Neural cell (in vitro differentiated cells): ENCODE results near the gene NPAS2.

ENCODE experiments used
- EZH2 ChIP-seq: fragments of 200-600, 300-800 bp; shearing (Covaris generic), sonication (generic); IDR thresholded peaks from 2 replicates; pipeline ENCODE4 v1.6.1; 2014; ENCODE audit warnings: antibody characterized with exemption, low read length, borderline replicate concordance, mild to moderate bottlenecking; ENCODE audit not compliant: insufficient read depth, poor library complexity, severe bottlenecking
- POLR2AphosphoS5 ChIP-seq: IDR thresholded peaks from 2 replicates; pipeline ENCODE4 v1.6.1; 2012
- TAF1 ChIP-seq: IDR thresholded peaks from 2 replicates; pipeline ENCODE4 v1.6.1; 2012; ENCODE audit warnings: low read depth
- TF ChIP-seq, protein P1 (sequence below): fragments of 450-650 bp; IDR thresholded peaks from 2 replicates; pipeline ENCODE4 v1.5.1; 2014; ENCODE audit warnings: antibody characterized with exemption, mild to moderate bottlenecking, moderate library complexity; ENCODE audit not compliant: poor library complexity, severe bottlenecking
- TF ChIP-seq, protein P2 (sequence below): IDR thresholded peaks from 2 replicates; pipeline ENCODE4 v1.6.1; 2012; ENCODE audit warnings: borderline replicate concordance

DNA sequence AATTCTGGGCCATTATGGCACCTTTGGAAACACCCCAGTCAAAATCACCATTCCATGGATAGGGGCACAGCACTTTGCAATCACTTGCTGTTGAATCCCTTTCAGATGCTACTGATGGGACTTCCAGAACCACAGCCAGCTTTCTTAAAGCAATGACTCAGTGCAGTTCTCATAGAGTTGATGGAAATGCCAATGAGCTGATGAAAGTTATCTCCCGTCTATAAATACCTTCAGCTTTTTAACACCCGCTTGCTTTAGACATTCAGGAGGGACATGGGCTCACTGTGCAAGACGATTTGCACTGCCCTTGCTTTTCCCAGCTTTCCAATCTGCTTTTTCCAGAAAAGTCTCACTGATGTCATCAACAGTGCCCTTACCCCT lies 115.4 kb downstream of the NPAS2 start:
- TF ChIP-seq EZH2: no peak
- TF ChIP-seq, protein P1, sequence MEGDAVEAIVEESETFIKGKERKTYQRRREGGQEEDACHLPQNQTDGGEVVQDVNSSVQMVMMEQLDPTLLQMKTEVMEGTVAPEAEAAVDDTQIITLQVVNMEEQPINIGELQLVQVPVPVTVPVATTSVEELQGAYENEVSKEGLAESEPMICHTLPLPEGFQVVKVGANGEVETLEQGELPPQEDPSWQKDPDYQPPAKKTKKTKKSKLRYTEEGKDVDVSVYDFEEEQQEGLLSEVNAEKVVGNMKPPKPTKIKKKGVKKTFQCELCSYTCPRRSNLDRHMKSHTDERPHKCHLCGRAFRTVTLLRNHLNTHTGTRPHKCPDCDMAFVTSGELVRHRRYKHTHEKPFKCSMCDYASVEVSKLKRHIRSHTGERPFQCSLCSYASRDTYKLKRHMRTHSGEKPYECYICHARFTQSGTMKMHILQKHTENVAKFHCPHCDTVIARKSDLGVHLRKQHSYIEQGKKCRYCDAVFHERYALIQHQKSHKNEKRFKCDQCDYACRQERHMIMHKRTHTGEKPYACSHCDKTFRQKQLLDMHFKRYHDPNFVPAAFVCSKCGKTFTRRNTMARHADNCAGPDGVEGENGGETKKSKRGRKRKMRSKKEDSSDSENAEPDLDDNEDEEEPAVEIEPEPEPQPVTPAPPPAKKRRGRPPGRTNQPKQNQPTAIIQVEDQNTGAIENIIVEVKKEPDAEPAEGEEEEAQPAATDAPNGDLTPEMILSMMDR: no peak
- no peak for TF ChIP-seq POLR2AphosphoS5
- no peak for TF ChIP-seq TAF1
- TF ChIP-seq, protein P2, sequence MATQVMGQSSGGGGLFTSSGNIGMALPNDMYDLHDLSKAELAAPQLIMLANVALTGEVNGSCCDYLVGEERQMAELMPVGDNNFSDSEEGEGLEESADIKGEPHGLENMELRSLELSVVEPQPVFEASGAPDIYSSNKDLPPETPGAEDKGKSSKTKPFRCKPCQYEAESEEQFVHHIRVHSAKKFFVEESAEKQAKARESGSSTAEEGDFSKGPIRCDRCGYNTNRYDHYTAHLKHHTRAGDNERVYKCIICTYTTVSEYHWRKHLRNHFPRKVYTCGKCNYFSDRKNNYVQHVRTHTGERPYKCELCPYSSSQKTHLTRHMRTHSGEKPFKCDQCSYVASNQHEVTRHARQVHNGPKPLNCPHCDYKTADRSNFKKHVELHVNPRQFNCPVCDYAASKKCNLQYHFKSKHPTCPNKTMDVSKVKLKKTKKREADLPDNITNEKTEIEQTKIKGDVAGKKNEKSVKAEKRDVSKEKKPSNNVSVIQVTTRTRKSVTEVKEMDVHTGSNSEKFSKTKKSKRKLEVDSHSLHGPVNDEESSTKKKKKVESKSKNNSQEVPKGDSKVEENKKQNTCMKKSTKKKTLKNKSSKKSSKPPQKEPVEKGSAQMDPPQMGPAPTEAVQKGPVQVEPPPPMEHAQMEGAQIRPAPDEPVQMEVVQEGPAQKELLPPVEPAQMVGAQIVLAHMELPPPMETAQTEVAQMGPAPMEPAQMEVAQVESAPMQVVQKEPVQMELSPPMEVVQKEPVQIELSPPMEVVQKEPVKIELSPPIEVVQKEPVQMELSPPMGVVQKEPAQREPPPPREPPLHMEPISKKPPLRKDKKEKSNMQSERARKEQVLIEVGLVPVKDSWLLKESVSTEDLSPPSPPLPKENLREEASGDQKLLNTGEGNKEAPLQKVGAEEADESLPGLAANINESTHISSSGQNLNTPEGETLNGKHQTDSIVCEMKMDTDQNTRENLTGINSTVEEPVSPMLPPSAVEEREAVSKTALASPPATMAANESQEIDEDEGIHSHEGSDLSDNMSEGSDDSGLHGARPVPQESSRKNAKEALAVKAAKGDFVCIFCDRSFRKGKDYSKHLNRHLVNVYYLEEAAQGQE: no peak
